ENCODE data around the gene NAALADL2. TPM values are rescaled to one million over a fixed set of nuclear protein-coding genes. Genes with fewer than 3 reads are reported as not detected.

The NAALADL2 gene
- total RNA-seq, 1 experiment from 2014 or later: 1.6 TPM

DNA sequence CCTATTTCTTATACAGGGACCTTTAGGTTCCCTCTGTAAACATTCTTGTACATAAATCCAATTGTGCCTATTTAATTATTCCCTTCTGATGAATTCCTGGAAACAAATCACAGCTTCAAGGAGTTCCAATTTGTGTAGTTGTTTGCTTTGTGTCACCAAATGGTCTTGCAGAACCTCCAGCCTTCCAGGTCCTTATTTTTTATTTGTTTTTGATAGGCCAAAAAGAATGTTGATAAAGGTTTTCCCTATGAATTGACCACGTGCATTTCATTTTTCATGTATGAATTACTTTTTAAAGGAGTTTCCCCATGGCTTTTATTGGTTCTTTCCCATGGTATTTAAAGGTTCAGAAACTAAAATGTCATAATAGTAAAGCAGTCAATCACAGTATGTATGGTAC, 243.0 kb downstream of the NAALADL2 start:
- H3K14ac ChIP-seq (ENCODE audit: insufficient read depth, low read length): no peak overlapping the region
- Mint-ChIP-seq H3K27ac (no peak overlapping the region), H3K27me3 (ENCODE audit: low read depth) (no peaks in the 10 kb centered on the region), H3K9me3 (no peaks in the 10 kb centered on the region), H3K4me1 (peaks cover 0 to 3% of the 10 kb centered on the region in 2 experiments; a peak in 2 of 4 replicates), H3K4me3 (no peak overlapping the region), H3K36me3 (ENCODE audit: insufficient read depth in 1 of 3, low read depth in 3 of 3) (no peaks in the 10 kb centered on the region)
- H3K18ac ChIP-seq (ENCODE audit: insufficient read length, low read depth, low read length): no peak overlapping the region
- H4K5ac ChIP-seq (ENCODE audit: insufficient read length, low read depth, low read length): no peak overlapping the region
- no peak overlapping the region for H2BK12ac ChIP-seq (ENCODE audit: insufficient read length, low read depth, low read length)
- H3K27ac ChIP-seq (ENCODE audit: insufficient read length, low read depth, low read length): no peak overlapping the region
- no peak overlapping the region for H2AK5ac ChIP-seq (ENCODE audit: insufficient read length, low read length)
- H3K56ac ChIP-seq (ENCODE audit: insufficient read length, low read depth, low read length): no peak overlapping the region
- H3K4me2 ChIP-seq (ENCODE audit: insufficient read depth, insufficient read length, low read length): no peak overlapping the region
- H4K20me1 ChIP-seq (ENCODE audit: control insufficient read depth, insufficient read depth, insufficient read length): no peaks in the 10 kb centered on the region
- H3K79me1 ChIP-seq (ENCODE audit: insufficient read depth, low read depth, low read length, poor library complexity, severe bottlenecking): no peaks in the 10 kb centered on the region
- H3K27me3 ChIP-seq (ENCODE audit: insufficient read depth, low read length): no peaks in the 10 kb centered on the region
- H2AFZ ChIP-seq (ENCODE audit: low read length): no peak overlapping the region
- H3K23ac ChIP-seq (ENCODE audit: insufficient read length, low read depth, low read length): no peak overlapping the region
- WGBS (ENCODE audit: extremely low coverage, insufficient read length, low lambda C conversion rate): no CpG with 5 or more reads among the region's 1 CpG
- no peak overlapping the region for H3T11ph ChIP-seq (ENCODE audit: low read length)
- no peaks in the 10 kb centered on the region for H3K4me1 ChIP-seq (ENCODE audit: insufficient read depth, low read length)
- H3K9me3 ChIP-seq (ENCODE audit: control insufficient read depth, low read depth, low read length): no peaks in the 10 kb centered on the region
- H2BK20ac ChIP-seq (ENCODE audit: low read depth, low read length, poor library complexity, severe bottlenecking): no peak overlapping the region
- no peak overlapping the region for H4K8ac ChIP-seq (replicated peaks; ENCODE audit: insufficient read length, low read depth, low read length)
- no peak for DNase-seq
- no peaks in the 10 kb centered on the region for H3K23me2 ChIP-seq (ENCODE audit: insufficient read length, low read depth, low read length, poor library complexity, severe bottlenecking)
- TF ChIP-seq, protein P1, sequence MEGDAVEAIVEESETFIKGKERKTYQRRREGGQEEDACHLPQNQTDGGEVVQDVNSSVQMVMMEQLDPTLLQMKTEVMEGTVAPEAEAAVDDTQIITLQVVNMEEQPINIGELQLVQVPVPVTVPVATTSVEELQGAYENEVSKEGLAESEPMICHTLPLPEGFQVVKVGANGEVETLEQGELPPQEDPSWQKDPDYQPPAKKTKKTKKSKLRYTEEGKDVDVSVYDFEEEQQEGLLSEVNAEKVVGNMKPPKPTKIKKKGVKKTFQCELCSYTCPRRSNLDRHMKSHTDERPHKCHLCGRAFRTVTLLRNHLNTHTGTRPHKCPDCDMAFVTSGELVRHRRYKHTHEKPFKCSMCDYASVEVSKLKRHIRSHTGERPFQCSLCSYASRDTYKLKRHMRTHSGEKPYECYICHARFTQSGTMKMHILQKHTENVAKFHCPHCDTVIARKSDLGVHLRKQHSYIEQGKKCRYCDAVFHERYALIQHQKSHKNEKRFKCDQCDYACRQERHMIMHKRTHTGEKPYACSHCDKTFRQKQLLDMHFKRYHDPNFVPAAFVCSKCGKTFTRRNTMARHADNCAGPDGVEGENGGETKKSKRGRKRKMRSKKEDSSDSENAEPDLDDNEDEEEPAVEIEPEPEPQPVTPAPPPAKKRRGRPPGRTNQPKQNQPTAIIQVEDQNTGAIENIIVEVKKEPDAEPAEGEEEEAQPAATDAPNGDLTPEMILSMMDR (conservative IDR thresholded peaks at IDR 0.05): no peak
- no peak overlapping the region for H2BK120ac ChIP-seq (ENCODE audit: low read depth, low read length, poor library complexity, severe bottlenecking)
- no peaks in the 10 kb centered on the region for H3K79me2 ChIP-seq (ENCODE audit: insufficient read depth, low read length)
- no peak overlapping the region for H2BK5ac ChIP-seq (ENCODE audit: insufficient read length, low read length)
- no peak overlapping the region for H4K91ac ChIP-seq (ENCODE audit: insufficient read length, low read depth, low read length)
- H2BK15ac ChIP-seq (ENCODE audit: low read depth, low read length): no peak overlapping the region
- H3K4ac ChIP-seq (ENCODE audit: low read depth, low read length): no peak overlapping the region
- H3K9ac ChIP-seq (ENCODE audit: extremely low read depth, insufficient read length, low read length): no peak overlapping the region

Measured in H9 (cell line).